HG03066 (cell line): ENCODE results near the gene HECTD1.
"Not testable (repeated sequence)": the region's sequence is repeated elsewhere in the genome, so short reads cannot be mapped to it uniquely, and the experiment has no call there.

Source experiments
- ATAC-seq: cut with Tn5 transposase; IDR thresholded peaks from one replicate; pipeline ENCODE4 v1.9.1; 2021; ENCODE audit warnings: low read depth; ENCODE audit not compliant: unreplicated experiment

The HECTD1 gene

DNA sequence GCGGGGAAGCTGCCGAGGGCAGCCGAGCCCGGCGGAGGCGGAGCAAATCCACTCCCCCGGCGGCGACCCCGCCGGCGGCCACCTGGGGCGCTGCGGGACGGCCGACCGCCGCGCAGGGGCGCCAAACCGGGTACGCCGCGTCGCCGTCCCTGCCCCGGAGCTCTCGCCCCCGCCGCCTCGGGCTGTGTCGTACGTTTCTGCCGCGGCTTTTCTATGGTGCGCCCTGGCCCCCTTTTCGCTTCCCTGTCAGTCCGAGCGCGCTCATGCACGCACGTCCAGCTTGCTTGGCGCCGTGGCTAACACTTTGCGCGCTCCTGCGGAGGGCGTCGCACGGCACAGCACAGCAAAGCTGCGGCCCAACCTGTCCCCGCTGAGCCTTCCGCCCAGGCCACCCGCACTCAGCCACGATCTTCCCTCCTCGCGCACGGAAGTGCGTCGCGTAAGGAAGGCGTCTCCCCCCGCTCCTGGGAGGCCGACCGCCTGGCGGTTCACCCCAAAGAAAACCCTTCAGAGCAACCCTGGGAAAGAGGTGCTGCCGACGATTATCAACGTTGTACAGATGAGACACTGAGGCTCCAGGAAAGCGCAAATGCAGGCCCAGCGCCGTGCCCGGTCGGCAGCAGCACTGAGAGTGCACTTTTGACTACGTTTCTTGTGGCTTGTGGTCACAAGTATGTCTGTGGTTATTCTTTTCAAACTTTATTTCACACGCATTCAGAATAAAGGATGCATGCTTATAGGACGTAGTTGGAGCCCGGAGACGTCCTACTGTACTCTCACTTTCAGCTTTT is at the start of gene HECTD1:
HECTD1 (minus strand) TSS at position 39 of the 791 bp plus-strand sequence. CDS start 1,857 bp downstream, outside the sequence.
- peak; percentile 66 for ATAC-seq

DNA sequence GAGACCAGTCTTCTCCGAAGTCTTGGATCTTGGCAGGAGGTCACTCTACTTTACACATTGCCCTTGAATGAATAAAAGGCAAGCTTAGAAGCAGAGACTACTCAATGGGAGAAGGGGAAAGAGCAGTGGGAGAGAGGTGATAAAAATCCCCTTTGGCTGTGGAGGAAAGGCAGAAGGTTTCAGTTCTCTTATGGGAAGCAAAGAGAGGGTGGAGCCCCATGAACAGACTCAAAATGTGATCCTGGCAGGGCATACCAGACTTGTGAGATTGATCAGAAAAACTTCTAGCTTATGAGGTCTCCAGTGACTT is 49.6 kb upstream of the HECTD1 start:
- no peak for ATAC-seq

DNA sequence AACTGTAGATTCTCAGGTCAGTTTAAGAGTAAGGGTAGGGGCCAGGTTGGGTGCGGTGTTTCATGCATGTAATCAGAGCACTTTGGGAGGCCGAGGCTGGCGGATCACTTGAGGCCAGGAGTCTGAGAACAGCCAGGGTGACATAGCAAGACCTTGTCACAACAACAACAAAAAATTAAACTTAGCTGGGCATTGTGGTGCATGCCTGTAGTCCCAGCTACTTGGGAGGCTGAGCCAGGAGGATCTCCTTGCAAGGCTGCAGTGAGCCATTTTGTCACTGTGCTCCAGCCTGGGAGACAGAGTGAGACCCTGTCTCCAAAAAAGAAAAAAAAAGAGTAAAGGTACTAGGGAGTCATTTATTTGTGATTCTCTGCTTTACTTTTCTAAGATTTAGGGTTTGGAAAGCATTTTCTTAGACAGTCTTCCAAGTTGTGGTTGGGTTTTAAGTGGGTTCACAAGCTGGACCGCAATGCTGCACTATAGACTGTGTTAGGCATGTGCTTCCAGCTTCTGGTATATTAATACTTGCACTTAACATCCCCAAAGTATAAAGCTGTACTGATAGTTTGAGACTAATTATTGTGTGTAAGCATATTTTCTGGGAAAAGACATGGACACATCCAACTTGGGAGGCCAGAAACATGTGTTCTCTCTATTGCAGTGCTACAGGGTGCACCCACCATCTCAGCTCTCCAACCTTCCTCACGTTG is 49.1 kb upstream of the HECTD1 start:
- no peak for ATAC-seq

DNA sequence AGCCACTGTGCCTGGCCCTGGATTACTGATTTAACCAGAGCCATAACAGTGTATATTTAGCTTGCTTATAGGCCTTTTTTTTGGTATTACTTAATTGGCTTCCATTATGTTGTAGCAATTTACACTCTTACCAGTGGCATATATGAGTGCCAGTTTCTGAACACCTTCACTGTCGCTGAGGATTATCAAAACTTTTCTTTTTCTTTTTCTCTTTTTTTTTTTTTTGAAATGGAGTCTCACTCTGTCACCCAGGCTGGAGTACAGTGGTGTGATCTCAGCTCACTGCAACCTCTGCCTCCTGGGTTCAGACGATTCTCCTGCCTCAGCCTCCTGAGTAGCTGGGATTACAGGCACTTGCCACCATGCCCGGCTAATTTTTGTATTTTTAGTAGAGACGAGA is 48.3 kb upstream of the HECTD1 start:
- not testable (repeated sequence) for ATAC-seq

DNA sequence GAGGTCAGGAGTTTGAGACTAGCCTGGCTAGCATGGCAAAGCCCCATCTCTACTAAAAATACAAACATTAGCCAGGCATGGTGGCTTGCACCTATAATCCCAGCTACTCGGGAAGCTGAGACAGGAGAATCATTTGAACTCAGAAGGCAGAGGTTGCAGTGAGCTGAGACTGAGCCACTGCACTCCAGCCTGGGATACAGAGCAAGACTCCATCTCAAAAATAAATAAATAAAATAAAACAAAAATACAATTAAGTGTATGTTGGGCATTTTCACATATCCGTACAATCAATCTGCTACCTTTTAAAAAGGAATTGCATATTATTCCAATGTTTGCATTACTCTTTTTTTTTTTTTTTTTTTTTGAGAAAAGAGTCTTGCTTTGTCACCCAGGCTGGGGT is 47.7 kb upstream of the HECTD1 start:
- ATAC-seq, result no peak

DNA sequence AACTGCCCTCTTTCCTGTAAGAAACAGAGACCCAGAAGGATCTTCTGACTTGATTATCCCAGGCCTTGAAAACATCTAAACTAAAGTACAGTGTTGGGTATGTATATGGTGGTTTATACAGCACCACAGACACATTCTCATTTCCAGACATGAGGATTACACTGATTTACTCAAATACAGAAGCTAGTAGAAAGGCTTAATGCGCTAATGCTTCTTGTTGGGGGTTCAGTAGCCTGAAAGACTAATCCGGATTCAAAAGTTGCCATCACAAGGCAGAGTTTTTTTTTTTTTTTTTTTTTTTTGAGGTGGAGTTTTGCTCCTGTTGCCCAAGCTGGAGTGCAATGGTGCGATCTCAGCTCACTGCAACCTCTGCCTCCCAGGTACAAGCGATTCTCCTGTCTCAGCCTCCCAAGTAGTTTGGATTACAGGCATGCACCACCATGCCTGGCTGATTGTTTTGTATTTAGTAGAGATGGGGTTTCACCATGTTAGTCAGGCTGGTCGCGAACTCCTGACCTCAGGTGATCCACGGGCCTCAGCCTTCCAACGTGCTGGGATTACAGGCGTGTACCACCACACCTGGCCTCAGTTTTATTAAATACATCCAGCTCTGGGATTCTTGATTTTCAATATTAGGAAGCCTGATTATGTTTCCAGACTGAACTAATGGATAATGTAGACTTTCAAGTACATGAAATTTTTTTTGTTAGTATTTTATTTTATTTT is 46.3 kb upstream of the HECTD1 start:
- ATAC-seq, result no peak

DNA sequence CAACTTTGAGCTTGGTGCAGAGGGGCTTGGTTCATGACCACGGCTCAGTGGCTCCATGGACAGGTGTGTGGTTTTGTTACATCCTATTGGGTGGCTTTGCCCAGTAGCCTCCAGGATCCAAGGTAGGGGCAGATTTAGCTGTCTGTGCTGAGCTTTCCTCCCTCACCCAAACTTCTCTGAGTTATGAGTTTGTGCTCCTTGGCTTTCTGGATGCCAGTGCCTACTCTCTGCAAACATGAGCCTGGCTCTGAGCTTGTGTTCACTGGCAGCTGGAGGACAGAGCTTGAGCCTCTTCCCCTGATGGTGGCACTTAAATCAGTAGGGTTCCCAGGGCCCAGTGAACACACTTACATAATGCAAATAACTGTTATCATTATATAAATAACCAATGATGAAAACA is 45.3 kb upstream of the HECTD1 start:
- ATAC-seq, result no peak

DNA sequence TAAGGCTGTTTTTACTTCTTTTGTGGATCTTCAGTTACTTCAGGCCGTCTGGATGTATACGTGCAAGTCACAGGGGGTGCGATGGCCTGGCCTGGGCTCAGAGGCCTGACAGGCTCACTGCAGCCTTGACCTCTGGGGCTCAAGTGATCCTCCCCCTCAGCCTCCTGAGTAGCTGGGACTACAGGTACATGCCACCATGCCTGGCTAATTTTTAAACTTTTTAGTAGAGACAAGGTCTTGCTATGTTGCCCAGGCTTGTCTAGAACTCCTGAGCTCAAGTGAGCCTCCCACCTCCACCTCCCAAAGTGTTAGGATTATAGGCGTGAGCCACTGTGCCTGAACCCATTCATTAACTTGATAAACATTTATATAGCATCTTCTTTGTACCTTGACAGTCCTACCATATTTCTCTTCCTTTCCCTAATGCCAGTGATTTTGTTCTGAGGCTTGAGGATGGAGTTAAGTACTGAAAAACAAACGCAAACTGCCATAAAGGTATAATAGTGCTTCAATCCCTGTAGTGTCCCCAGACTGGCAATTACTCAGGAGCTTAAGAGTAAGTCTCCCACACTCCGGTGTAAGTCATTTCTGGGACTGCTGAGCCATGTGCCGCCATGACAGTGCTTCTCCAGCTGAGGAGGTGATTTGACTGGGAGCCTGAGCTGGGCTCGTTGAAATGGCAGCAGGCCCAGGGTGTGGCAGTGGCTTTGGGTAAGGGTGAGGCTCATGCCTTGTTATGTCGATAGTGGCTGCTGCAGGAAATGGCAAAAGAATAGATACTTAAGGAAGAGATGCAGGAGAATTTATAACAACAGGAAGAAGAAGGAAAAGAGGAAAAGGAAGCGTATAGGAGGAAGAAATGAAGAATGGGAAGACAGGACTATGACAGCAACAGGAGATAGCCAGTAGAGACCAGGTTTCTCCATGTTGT is 43.7 kb upstream of the HECTD1 start:
- ATAC-seq, result no peak

DNA sequence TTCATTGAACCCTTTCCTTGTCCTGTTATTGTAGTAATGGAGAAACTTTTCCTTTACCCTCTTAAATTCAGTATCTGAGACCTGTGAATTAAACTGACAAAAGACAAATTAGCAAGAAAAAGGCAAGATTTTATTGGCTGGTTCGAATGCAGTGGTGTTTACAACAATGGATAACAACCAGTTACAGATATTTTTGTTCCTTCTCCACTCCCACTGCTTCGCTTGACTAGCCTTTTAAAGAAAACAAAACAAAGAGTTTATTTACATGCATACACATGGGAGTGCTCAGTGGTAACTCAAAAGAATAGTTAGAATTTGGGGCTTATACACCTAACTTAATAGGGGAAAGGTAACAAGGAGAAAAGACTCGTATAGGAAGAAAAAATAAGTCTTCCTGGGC is 37.0 kb upstream of the HECTD1 start:
- no peak for ATAC-seq

DNA sequence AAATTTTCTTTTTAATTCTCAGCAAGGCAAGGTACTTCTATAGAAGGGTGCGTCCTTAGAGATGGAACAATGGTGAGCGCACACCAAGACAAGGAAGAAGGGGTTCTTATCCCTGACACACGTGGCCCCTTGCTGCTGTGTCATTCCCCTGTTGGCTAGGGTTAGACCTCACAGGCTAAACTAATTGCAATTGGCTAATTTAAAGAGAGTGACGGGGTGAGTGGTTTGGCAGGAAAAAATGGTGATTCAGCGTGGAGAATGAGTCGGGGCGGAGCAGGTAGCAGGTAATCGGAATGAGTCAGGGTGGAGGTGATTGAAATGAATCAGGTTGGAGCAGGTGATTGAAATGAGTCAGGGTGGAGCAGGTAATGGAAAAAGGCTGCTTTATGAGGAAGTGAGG is 36.3 kb upstream of the HECTD1 start:
- ATAC-seq, result no peak

DNA sequence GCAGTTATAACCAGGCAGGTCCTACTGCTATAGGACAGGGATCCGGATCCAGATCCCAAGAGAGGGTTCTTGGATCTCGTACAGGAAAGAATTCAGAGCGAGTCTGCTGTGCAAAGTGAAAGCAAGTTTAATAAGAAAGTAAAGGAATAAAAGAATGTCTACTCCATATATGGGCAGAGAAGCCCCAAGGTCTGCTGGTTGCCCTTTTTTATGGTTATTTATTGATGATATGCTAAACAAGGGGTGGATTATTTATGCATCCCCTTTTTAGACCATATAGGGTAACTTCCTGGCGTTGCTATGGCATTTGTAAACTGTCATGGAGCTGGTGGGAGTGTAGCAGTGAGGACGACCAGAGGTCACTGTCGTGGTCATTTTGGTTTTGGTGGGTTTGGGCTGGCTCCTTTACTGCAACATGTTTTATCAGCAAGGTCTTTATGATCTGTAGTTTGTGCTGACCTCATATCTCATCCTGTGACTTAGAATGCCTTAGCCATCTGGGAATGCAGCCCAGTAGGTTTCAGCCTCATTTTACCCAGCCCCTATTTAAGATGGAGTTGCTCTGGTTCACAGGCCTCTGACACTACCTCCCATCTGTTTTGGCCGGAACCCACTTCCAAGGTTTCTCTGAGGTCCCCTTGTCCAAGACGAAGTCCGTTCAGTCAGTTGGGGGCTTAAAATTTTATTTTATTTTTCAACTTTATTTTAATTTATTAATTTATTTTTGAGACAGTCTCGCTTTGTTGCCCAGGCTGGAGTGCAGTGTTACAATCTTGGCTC is 34.8 kb upstream of the HECTD1 start:
- ATAC-seq, result not testable (repeated sequence)

DNA sequence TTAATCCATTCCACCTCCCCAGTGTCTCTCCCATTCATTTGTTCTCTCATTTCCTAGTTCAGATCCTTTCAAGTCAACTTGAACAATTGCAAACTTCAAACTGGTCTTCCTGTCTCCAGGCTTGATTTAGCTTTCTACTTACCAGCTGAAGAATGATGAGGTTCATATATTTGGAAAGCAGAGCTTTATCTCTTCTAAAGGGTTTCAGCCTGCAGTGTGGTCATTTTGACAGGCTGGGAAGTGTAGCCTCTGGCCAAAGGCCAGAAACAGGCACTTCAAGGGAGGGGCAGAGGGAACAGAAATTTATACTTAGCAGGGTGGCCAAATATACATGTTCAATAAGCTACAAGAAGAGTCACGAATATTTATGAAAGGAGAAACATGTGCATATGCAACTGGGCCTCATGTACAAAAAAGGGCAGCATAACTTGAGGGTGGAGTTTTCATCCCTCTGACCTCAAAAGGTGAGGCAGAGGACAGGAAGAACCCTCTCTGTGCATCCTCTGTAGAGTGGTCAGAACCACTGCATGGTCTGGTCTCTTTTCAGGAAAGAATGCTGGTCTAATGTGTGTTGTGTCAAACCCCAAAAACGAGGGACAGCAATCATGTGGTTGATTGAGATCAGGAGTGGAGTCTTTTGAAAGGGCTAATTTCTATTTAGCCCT is 34.0 kb upstream of the HECTD1 start:
- no peak for ATAC-seq

DNA sequence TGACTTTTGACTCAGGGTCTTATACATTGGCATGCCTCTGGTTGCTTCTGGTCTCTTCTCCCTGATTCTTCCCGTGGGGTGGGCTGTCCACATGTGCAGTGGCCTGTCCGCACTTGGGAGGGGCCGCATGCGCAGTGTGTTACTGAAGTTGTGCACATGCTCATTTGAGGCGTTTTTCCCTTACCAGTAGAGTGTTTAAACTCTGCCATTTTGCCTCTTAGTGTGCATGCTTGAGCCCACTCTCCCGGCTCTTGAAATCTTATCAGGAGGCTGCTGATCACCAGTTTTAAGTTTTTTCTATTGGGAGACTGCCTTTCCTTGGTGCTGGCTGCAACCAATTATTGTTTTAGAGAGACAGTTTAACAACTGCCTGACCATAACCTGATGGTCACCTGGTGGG is 32.1 kb upstream of the HECTD1 start:
- ATAC-seq, result no peak

DNA sequence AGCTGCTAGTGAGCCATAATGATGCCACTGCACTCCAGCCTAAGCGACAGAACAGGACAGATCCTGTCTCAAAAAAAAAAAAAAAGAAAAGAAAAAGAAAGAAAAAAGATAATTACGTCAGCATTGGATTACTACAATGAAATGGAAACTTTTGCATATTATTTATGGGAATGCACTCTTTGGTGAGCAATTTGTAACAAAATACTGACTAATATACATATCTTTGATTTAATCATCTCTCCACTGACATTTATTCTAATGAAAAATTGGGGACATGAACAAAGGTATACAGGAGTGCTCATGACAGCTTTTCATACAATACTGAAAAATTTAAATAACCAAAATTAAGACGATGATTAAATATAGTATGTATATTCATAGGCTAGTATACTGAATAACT is 27.9 kb upstream of the HECTD1 start:
- no peak for ATAC-seq

DNA sequence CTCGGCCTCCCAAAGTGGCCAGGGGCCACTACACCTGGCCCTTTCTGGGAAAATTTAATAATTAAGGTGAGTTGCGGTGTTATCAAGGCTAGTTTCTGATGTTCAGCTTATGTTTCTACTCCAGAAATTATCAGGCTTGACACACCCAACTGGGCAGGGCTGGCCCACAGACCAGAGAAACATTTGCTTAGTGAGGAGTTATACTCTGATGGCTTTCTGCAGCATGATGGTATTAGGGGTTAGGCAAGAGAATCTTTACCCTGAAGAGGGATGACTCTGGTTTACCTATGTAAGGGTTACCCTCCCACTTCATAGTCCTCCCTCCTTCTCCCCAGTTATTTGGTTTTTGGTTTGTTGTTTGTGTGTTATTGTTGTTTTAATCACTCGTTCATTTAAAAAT is 24.5 kb upstream of the HECTD1 start:
- ATAC-seq, result no peak

DNA sequence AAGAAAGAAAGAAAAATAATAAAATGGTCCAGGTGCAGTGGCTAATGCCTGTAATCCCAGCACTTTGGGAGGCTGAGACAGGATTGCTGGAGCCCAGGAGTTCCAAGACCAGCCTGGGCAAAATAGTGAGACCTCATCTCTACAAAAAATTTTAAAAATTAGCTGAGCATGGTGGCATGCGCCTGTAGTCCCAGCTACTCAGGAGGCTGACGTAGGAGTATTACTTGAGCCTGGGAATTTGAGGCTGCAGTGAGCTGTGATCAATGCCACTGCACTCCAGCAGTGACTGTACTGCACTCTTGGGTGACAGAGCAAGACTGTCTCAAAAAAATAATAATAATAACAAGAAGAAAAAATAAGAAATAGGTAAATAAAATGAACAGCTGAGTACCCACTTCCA is 23.7 kb upstream of the HECTD1 start:
- not testable (repeated sequence) for ATAC-seq

DNA sequence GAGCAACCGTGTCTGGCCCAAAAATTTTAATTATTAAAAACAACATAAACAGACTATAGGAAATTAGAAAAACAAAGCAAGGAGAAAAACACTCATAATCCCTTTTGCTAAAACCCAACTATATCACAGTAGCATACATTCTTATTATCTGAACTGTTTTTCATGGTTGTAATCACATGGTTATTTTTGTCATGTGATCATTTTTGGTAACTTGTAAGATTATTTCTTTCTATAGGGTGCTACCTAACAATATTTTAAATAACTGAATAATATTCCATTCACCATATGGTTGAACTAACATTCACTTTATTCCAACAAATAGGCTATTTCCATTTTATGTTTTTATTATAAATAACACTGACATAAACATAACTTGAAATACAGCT is 23.0 kb upstream of the HECTD1 start:
- no peak for ATAC-seq

DNA sequence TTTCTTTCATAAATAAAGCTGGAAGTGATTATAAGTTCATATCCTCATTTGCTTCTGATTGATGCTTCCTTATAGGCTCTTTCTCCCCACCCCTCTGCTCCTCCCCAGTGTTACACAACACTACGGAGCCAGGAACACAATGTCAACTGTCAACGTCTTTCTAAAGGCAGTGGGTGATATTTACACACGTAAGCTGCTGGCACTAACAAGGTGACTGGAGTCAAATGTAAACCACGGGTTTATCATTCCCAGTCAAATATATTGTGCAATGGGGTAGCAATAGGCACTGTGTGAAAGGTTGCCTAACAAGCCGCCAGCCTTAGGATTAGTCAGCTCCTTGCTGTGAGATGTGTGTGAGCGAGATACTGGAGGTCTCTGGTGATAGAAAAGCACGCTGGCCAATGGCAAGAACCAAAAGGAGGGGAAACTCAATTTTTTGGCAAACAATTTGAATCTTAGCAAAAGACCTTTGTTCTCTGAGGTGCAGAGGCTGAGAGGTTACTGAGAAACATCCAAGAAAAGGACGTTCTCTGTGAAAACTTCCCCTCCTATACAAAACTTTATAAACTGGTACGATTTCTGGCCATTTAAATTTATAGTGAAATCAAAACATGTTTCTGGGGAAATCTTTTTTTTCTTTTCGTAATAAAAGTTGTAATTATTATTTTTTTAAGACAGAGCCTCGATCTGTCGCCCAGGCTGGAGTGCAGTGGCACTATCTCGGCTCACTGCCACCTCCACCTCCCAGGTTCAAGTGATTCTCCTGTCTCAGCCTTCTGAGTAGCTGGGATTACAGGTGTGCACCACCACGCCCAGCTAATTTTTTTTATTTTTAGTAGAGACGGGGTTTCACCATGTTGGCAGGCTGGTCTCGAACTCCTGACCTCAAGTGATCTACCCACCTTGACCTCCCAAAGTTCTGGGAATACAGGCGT is 22.3 kb upstream of the HECTD1 start:
- no peak for ATAC-seq
